Stimulated activated naive CD8-positive, alpha-beta T cell treated with anti-CD3 and anti-CD28 coated beads, Interleukin-15, amount 100 ng/mL, for 72 hours (primary cell): Measurements from ENCODE around the gene AFDN.

Source experiments
- ATAC-seq: fragments of 150-1000 bp; cut with Tn5 transposase; 2 replicates; pipeline ENCODE4 v1.10.0; 2021; ENCODE audit warnings: mild to moderate bottlenecking, moderate library complexity
- DNase-seq, 2 donors: peaks; one replicate each; pipeline ENCODE4 v3.0.0; 2021 to 2022
- H3K27ac Mint-ChIP-seq, 2 donors: one replicate each; pipeline ENCODE4 v1.8.0; 2022; ENCODE audit warnings: mild to moderate bottlenecking in 2 of 2, mixed read lengths in 2 of 2, moderate library complexity in 2 of 2
- H3K27me3 Mint-ChIP-seq: one replicate; pipeline ENCODE4 v1.8.0; 2022; ENCODE audit warnings: mixed read lengths
- H3K4me1 Mint-ChIP-seq: one replicate; pipeline ENCODE4 v1.8.0; 2022; ENCODE audit warnings: mild to moderate bottlenecking, mixed read lengths
- H3K4me3 Mint-ChIP-seq, 2 donors: one replicate each; pipeline ENCODE4 v1.8.0; 2022; ENCODE audit warnings: mild to moderate bottlenecking in 2 of 2, mixed read lengths in 2 of 2, moderate library complexity in 1 of 2
- H3K9me3 Mint-ChIP-seq, 2 donors: one replicate each; pipeline ENCODE4 v1.8.0; 2022; ENCODE audit warnings: mixed read lengths in 2 of 2

AFDN gene

DNA sequence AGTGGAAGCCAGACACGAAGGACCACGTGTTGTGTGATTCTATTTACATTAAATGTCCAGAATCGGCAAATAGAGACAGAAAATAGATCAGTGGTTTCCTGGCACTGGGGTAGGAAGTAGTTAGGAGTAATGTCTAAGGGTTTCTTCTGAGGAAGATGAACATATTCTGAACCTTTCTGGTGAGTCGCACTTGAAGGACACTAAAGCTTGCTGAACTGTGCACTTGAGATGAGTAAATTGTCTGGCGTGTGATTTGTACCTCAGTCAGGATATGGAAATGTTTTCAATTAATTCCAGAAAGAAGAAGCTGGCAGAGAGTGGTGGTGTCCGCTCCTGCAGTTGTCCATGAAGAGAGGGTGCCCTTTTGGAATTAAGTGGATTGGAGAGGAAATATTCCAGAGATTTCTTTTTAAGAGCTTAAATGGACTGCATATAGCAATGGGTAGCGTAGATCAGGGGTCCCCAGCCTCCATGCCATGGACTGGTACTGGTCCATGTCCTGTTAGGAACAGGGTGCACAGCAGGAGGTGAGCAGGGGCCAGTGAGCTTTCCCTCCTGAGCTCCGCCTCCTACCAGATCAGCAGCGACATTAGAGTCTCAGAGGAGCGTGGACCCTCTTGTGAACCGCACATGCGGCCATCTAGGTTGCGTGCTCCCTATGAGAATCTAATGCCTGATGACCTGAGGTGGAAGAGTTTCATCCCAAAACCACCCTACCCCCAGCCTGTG, 158.3 kb downstream of the AFDN start:
- H3K4me3 Mint-ChIP-seq = no peak overlapping the region
- ATAC-seq = no peak
- no peak for DNase-seq
- no peaks in the 10 kb centered on the region for H3K9me3 Mint-ChIP-seq
- no peak overlapping the region for H3K27ac Mint-ChIP-seq
- no peaks in the 10 kb centered on the region for H3K4me1 Mint-ChIP-seq
- H3K27me3 Mint-ChIP-seq = peaks cover 9% of the 10 kb centered on the region

DNA sequence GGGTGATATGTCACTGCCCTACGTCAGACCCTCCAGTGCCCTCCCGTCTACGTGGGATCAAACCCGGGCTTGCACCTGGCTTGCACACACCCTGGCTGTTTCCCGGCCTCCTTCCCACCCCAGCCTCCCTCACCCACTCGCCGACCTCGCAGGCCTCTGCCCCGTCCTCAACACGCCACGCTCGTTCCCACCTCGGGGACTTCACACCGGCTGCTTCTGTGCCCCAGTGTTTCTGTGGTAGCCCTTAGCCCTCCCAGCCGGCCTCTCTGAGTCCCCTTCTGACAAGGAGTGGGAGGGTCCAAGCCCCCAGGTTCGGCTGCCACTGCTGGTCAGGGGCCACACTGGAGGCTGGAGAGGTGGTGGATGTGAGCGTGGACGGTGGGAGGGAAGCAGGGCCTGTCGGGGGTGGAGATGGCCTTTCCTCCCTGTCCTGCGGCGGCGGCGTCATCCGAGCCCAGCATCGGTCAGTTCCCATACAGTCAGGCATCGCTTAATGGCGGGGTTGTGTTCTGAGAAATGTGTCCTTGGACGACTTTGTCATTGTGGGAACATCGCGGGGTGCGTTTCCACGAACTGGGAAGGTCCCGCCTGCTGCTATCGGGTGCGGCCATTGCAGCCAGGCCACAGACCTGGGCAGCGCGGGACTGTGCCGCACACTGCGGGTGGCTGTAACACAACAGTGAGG, 159.3 kb downstream of the AFDN start:
- Mint-ChIP-seq H3K27ac (no peak overlapping the region), H3K4me3 (no peak overlapping the region), H3K4me1 (no peaks in the 10 kb centered on the region), H3K9me3 (no peaks in the 10 kb centered on the region), H3K27me3 (peaks cover 9% of the 10 kb centered on the region)
- DNase-seq (no peak), ATAC-seq (no peak)

DNA sequence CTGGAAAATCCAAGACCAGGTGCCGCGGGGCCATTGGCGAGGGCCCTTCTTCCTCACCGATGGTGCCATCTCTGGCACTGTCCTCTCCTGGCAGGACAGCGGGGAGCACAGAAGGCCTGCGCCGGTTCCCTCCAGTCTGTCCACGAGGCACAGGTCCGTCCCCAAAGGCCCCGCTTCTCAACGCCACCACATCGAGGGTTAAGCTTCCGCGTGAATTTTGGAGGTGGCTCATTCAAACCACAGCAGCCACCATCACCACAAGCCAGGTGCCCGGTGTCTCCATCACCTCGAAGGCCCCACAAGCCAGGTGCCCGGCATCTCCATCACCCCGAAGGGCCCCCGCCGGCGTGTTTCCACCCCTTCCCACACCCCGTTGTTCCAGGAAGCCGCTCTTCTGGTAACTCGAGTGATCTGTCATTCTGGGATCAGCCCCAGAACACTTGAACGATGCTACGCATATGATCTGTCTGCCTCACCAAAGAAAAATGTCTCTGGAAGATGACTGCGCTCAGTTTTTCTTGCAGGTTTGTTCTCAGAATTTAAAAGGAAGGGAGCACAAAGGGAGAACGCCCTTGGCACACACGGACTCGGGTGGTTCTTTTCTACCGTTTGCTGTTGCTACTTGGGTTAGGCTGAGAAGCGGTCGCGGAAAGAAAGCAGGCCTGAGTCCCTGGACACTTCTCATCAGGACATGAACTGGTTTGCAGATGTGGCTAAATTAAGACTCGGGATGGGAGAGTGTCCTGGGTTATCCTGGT, 160.9 kb downstream of the AFDN start:
- Mint-ChIP-seq H3K4me3 (no peak overlapping the region), H3K27me3 (no peaks in the 10 kb centered on the region), H3K9me3 (no peaks in the 10 kb centered on the region), H3K4me1 (no peaks in the 10 kb centered on the region), H3K27ac (no peak overlapping the region)
- DNase-seq = no peak
- ATAC-seq = no peak

DNA sequence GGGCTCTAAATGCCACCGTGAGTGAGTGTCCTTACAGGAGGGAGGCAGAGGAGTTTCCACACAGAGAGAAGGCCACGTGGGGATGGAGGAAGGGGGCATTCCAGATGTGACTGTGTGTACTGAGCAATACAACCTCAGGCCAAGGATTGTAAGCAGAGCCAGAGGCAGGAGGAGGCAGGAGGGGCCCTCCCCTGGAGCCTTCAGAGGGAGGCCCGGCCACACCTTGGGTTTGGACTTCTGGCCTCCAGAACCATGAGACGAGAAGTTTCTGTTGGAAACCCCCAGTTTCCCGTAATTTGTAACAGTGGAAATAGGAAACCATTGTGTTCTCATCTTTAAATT, 161.4 kb downstream of the AFDN start:
- no peak overlapping the region for H3K27ac Mint-ChIP-seq
- DNase-seq = no peak
- no peaks in the 10 kb centered on the region for H3K4me1 Mint-ChIP-seq
- no peaks in the 10 kb centered on the region for H3K27me3 Mint-ChIP-seq
- ATAC-seq = no peak
- H3K4me3 Mint-ChIP-seq = no peak overlapping the region
- H3K9me3 Mint-ChIP-seq = no peaks in the 10 kb centered on the region

DNA sequence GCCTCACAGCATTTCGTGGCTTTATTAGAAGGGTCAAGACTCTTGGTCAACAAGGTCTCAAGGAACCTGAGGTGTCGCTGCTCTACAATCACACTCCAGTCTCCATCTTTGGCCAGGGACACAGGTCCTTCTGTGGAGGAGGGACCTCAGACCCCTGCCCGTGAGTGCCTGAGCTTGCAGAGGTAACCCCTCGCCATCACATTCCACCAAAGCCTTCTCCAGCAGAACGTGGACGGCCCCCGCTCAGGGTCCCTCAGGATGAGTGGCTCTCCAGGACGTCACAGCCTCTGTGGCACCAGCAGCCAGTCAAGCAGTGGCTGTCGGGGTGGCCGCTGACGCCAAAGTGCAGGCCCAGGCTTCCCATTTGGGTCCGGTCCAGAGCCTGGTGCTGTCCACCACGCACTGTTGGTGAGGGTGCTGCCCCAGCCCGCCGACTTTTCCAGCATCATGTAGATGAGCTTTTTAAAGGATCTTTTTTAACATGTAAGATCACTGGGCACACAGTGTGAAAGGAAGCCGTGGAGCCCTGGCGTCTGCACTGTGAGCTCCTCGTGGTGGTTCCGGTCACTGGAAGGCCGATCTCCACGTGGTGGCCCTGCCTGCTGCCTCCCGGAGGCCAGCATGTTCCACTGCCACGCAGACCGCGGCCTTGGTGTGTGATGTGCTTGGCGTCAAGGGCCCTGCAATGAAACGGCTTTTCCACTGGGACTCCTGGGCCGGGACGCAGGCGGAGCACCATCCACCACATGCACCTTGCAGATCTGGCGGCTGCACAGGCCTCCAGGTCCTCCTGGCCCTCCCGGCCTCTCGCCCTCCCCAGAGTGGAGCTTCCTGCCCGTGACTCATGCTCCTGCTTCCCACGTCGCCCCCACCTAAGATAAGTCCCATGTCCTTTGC, 162.5 kb downstream of the AFDN start:
- no peaks in the 10 kb centered on the region for H3K9me3 Mint-ChIP-seq
- no peaks in the 10 kb centered on the region for H3K4me1 Mint-ChIP-seq

DNA sequence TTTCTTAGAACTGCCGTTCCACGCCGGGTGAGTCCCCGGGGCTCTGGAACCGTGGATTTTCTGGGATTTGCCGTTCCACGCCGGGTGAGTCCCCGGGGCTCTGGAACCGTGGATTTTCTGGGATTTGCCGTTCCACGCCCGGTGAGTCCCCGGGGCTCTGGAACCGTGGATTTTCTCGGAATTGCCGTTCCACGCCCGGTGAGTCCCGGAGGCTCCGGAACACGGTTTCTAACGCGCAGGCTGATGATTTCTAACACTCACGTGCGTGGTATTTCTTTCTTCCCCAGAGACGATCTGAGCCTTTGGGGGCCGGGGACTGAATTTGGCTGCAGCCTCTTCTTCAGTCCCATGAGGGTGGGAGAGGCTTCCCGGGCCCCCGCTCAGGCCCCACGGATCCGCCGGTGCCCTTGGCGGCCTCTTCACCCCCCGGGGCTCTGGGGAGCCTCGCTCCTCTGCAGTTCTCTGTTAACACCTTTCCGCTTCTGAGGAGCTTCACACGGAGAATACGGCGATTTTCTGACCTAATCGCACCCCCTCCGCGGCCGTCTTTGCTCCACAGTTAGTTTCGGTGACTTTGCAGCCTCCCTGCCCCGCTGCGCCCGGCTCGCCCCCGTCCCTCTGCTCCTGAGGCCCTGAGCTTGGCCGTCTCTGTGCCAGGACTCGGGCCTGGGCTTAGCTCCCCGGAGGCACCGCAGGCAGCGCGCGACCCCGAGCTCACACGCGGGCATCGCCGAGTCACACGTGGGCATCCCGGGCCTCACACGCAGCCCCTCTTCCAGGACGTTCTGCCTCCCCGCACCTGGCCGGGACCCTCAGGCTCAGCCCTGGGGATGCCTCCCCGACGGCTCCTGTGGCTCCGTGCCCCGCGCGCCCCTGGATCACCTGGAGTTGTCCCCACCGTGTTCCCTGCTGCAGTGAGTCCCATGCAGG, 163.6 kb downstream of the AFDN start:
- Mint-ChIP-seq H3K4me3 (no peak overlapping the region), H3K27me3 (peaks cover 10% of the 10 kb centered on the region), H3K4me1 (no peaks in the 10 kb centered on the region), H3K9me3 (no peaks in the 10 kb centered on the region), H3K27ac (no peak overlapping the region)
- ATAC-seq (no peak), DNase-seq (no peak)

More for the DNA sequence above, 162.5 kb downstream of the AFDN start:
- peaks cover 7% of the 10 kb centered on the region for H3K27me3 Mint-ChIP-seq
- no peak overlapping the region for H3K4me3 Mint-ChIP-seq
- ATAC-seq (no peak), DNase-seq (no peak)
- no peak overlapping the region for H3K27ac Mint-ChIP-seq

DNA sequence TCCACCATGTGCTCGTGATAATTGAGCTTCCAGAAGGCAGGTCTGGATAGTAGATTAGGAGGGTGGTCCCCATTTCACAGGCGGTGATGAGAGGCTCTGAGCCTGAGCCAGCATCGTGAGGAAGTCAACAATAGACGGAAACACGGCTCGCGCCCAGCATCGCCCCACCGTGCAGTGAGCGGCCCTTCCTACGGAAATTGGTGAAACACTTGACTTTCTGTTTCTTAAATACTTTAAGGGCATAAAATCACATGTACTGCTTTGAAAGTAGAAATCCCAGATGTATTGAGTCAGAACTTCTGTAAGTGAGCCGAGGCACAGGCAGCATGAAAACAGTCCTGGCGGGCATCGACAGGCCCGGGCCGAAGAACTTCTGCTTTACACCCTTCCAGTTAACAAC, 166.5 kb downstream of the AFDN start:
- no peak overlapping the region for H3K4me3 Mint-ChIP-seq
- ATAC-seq (no peak), DNase-seq (no peak)
- H3K27me3 Mint-ChIP-seq = peaks cover 16% of the 10 kb centered on the region
- H3K4me1 Mint-ChIP-seq = no peaks in the 10 kb centered on the region
- peak overlapping the region in 1 of 2 donors; percentile 5 for H3K27ac Mint-ChIP-seq
- peaks cover 0 to 7% of the 10 kb centered on the region in 2 donors for H3K9me3 Mint-ChIP-seq

DNA sequence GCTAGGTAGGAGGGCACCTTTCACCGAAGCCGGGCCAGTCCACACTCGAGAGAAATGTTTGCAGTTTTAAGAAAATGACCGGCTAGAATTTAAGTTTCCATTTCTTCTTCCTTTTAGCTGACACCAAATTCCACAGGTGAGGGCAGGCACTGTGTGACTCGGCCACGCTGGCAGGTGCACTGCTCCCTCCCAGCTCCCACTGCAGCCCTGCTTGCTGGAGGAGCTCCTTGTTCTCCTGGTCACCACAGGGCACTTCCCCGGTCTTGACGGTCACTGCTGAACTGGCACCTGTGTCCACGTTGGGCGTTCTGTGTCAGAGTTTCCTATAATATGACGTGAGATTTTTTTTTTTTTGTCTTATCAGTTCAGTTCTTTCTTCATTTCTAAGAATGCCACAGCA, 167.1 kb downstream of the AFDN start:
- no peak overlapping the region for H3K4me3 Mint-ChIP-seq
- no peak for DNase-seq
- peaks cover 18% of the 10 kb centered on the region for H3K27me3 Mint-ChIP-seq
- no peak for ATAC-seq
- H3K27ac Mint-ChIP-seq = no peak overlapping the region
- peaks cover 0 to 7% of the 10 kb centered on the region in 2 donors for H3K9me3 Mint-ChIP-seq
- H3K4me1 Mint-ChIP-seq = no peaks in the 10 kb centered on the region

DNA sequence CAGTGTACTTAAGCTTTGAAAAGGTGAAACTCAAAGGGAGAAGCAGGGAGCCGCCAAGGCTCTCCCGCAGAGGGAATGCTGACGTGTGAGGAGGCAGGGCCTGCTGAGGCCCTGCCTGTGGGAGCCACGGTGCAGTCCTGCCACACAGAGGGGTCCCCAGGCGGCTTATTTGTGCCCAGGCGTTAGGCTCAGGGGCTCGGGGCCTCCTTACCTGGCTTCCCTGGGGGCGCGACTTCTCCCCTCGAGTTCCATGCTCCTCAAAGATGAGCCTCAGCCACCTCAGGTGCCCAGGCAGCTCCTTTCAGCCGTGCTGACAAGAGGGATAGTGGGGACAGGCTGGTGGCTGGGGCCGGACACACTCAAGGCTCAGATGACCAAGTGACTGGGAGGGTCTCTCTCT, 168.6 kb downstream of the AFDN start:
- Mint-ChIP-seq H3K4me1 (no peaks in the 10 kb centered on the region), H3K27ac (no peak overlapping the region), H3K27me3 (peaks cover 18% of the 10 kb centered on the region), H3K9me3 (peaks cover 0 to 7% of the 10 kb centered on the region in 2 donors), H3K4me3 (no peak overlapping the region)
- ATAC-seq = no peak
- no peak for DNase-seq

DNA sequence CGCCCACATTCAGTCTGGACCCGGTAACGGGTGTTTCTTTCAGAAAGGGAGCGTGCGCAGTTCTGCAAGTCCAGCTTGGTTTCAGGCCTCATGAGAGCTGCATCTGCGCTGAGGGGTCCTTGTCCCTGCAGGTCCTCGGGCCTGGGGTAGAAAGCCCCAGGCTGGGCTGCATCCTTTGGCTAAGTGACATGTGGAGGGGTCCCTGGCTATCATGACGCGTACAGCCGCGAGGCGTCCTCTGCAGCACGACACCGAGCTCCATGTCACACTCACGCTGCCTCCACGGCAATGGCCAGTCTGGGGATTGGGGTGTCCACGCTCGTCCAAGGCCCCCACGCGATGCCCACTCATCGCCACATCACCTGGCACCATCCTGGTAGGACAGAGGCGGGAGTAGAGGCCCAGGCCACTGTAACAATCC, 169.0 kb downstream of the AFDN start:
- Mint-ChIP-seq H3K27ac (no peak overlapping the region), H3K4me3 (no peak overlapping the region), H3K27me3 (peaks cover 18% of the 10 kb centered on the region), H3K9me3 (peaks cover 0 to 7% of the 10 kb centered on the region in 2 donors), H3K4me1 (no peaks in the 10 kb centered on the region)
- DNase-seq (no peak), ATAC-seq (no peak)

DNA sequence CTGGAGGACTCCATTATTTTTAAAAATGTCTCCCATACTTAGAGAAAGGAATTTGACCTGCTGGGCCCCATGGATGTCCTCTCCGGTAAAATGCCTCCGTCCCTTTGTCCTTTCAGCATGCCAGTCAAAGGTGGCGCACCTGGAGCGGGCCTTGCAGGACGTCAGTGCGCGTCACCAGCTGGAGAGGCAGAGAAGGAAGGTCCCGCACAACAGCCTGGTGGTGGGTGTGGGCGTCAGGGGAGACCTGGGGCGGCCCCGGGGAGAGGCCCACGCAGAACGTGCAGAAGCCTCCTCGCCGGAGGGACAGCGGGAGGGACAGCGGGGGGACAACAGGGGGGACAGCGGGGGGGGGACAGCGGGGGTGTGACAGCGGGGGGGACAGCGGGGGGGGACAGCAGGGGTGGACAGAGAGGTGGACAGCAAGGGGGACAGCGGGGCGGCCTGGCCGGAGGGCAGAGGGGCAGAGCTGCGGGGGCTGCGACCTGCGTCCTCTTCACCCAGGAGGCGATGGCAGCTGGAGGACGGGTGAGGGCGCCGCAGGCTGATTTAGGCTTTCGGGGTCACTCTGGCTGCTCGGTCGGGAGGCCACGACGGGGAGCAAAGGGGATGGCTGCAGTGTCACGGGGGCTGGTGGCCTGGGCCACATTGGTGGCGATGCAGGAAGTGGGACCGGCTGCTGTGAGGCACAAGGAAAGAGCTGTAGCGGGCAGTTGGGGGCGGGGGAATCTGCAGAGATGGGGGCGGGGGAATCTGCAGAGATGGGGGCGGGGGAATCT, 169.9 kb downstream of the AFDN start:
- Mint-ChIP-seq H3K9me3 (peaks cover 0 to 7% of the 10 kb centered on the region in 2 donors), H3K4me3 (peak overlapping the region; percentile 29 to 49), H3K4me1 (no peaks in the 10 kb centered on the region), H3K27ac (no peak overlapping the region), H3K27me3 (peaks cover 18% of the 10 kb centered on the region)
- ATAC-seq (peak; percentile 65), DNase-seq (peak in 1 of 2 donors; percentile 2)

DNA sequence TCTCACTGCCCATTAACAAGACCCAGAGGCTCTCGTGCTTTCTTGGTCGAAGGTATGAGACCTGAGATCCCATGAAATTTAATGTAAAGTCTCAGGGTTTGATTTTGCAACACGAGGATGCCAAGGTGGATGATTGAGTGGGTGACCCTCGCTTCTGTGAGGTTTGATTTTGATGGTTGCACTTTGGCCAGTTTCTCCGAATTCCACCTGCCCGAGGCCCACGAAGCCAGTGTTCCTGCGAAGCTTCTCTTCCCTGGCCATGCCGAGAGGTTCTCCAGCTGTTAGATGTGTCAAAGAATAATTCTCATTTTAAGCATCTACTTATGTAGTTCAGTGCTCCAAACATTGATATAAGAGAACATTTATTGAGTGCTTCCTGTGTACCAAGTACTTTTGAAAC, 170.9 kb downstream of the AFDN start, which contains the start of gene KIF25:
Gene KIF25, plus strand, starts transcription at position 30 of the 400 bp plus-strand sequence. CDS start 31,915 bp downstream, outside the sequence.
- Mint-ChIP-seq H3K9me3 (peaks cover 0 to 7% of the 10 kb centered on the region in 2 donors), H3K4me3 (peak within 1 kb of the TSS; percentile 29 to 49), H3K27me3 (peaks cover 18% of the 10 kb centered on the region), H3K4me1 (no peaks in the 10 kb centered on the region), H3K27ac (no peak within 1 kb of the TSS)
- DNase-seq (no peak), ATAC-seq (no peak)

DNA sequence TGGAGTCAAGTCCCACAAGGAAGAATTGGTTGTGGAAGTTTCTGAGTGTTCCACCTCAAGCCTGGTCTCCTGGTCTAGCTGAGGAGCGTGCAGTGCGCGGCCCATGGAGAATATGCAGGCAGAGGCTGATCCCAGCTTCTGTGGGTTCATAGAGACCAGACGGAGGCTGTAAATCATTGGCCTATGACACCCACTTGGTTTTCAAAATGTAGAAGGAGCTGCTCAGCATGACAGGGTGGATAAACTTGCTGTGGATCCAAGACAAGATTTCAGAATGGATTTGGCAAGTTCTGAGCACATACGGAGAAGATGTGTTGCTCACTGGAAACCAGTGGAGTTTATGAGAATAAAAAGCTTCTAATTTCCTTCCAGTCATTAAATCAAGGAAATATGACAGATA, 171.5 kb downstream of the AFDN start:
- DNase-seq = no peak
- Mint-ChIP-seq H3K27me3 (peaks cover 18% of the 10 kb centered on the region), H3K9me3 (peaks cover 0 to 7% of the 10 kb centered on the region in 2 donors), H3K27ac (no peak overlapping the region), H3K4me3 (no peak overlapping the region), H3K4me1 (no peaks in the 10 kb centered on the region)
- no peak for ATAC-seq
